Heart right ventricle (tissue), 16 donors: ENCODE measurements around the gene HDAC9. TPM values are rescaled to one million over a fixed set of nuclear protein-coding genes. Genes with fewer than 3 reads are reported as not detected.
A peak's percentile ranks its signal among the peaks of the same experiment; 100 is the strongest.

Experiments used
- ATAC-seq, 8 donors: fragments of 200-7000 bp; cut with Tn5 transposase; one replicate each; pipeline ENCODE4 v1.9.1; 2020; ENCODE audit warnings: mild to moderate bottlenecking in 8 of 8, moderate library complexity in 8 of 8, moderate number of reproducible peaks in 1 of 8
- DNase-seq, 2 donors: peaks; one replicate each; pipeline ENCODE4 v3.0.0-alpha.2; 2020
- H3K27ac ChIP-seq, 10 donors: fragments of 200-600 bp; sonication (generic) in 2 of 10; one replicate each; pipeline versions ENCODE4 v1.5.0 to v1.8.0; 2020 to 2022; ENCODE audit warnings: mild to moderate bottlenecking in 3 of 10
- H3K27me3 ChIP-seq, 7 donors: fragments of 200-600 bp; one replicate each; pipeline ENCODE4 v1.8.0; 2021 to 2022; ENCODE audit warnings: mild to moderate bottlenecking in 2 of 7
- H3K36me3 ChIP-seq, 9 donors: fragments of 200-600 bp; sonication (generic) in 1 of 9; one replicate each; pipeline versions ENCODE4 v1.5.0 to v1.8.0; 2020 to 2022; ENCODE audit warnings: mild to moderate bottlenecking in 2 of 9
- H3K4me1 ChIP-seq, 9 donors: fragments of 200-600 bp; sonication (generic) in 1 of 9; one replicate each; pipeline versions ENCODE4 v1.5.0 to v1.8.0; 2020 to 2022; ENCODE audit warnings: mild to moderate bottlenecking in 4 of 9
- H3K4me3 ChIP-seq, 10 donors: fragments of 200-600 bp; sonication (generic) in 2 of 10; one replicate each; pipeline versions ENCODE4 v1.5.0 to v1.8.0; 2020 to 2022; ENCODE audit warnings: mild to moderate bottlenecking in 7 of 10, moderate library complexity in 2 of 10
- H3K9me3 ChIP-seq, 11 donors: fragments of 200-600 bp in 10 of 11; sonication (generic) in 2 of 11; one replicate each; pipeline versions ENCODE4 v1.5.0 to v1.8.0; 2013 to 2022; ENCODE audit warnings: mild to moderate bottlenecking in 2 of 11, control low read depth in 1 of 11, moderate library complexity in 1 of 11
- CTCF ChIP-seq, 9 donors: fragments of 200-600 bp; sonication (generic) in 2 of 9; IDR thresholded peaks; one replicate each; pipeline versions ENCODE4 v1.5.0 to v1.8.0; 2021 to 2022; ENCODE audit warnings: antibody characterized with exemption in 9 of 9, mild to moderate bottlenecking in 5 of 9, moderate library complexity in 1 of 9
- WGBS, 2 donors: extraction: QIAGEN DNeasy Blood & Tissue Kit; methylation state at CpG; one replicate each; pipeline ENCODE4 v1.1.7; 2013; ENCODE audit warnings: inconsistent platforms in 1 of 2; 5-methylcytosine and 5-hydroxymethylcytosine counted together
- intact Hi-C, 10 donors: fragments of 100-400 bp; cut with DNase I; formaldehyde crosslinking; loops; one replicate each; pipeline versions ENCODE4 v1.11.1 to v1.14.2; 2022
- polyA plus RNA-seq, 2 donors: library from polyadenylated mRNA; stranded (reverse); fragments of 200-250 nt; gene quantifications; one replicate each; pipeline ENCODE4 v1.2.3, GENCODE V29; 2013
- total RNA-seq, 10 donors: library from RNA; stranded (reverse); fragmentation: NEBNext Ultra II Directional in 3 of 10; extraction: Animal tissue kit (Norgen Biotek cat#: 25700) in 3 of 10; gene quantifications; one replicate each; pipeline versions ENCODE4 v1.2.1 to v1.2.4, GENCODE V29; 2021 to 2023
- donor health status: Arrhythmogenic right ventricular cardiomyopathy.
- donor health status: ischemic (EF 13 %, LVEDD 7.1; RV severe dilation, severe dysfunction).
- donor health status: healthy with polysubstance abuse.
- donor health status: DM: no; HTN: yes; CAD: no.
- donor health status: DM: no; HTN: no; CAD: no.
- donor health status: ischemic (EF 25% LVEDD 6.9; RV normal size, moderate dysfunction).
- donor health status: ischemic (EF 25% LVEDD 5.7; RV mildly dilated, moderate dysfunction).
- donor health status: healthy.
- donor health status: DM: yes; HTN: yes; CAD: no.
- donor health status: Ischemic cardiomyopathy.
- donor health status: ischemic (EF 35%, LVEDD 5.7; RV mildly dilated, moderate dysfunction).
- donor health status: nonischemic (EF 11% LVEDD 7.7; RV severe dilation, severe dysfunction).
- donor health status: DM: yes; HTN: yes; CAD: no.
- donor health status: PGD.
- donor health status: ischemic (EF 29% LVEDD 5.4; RV normal size, mild dysfunction).
- donor health status: nonischemic (EF 23%, LVEDD 6.1; RV moderate dilation, normal function).

Gene HDAC9
- total and polyA plus RNA-seq, 12 donors: 1.9 to 66.1 (median 38.6) TPM

GRCh38 chr7:18457832-18458231, 37.7 kb upstream of the HDAC9 start:
- Histone ChIP-seq H3K27ac (no peak overlapping the region), H3K4me3 (no peak overlapping the region), H3K27me3 (no peaks in the 10 kb centered on the region), H3K36me3 (no peaks in the 10 kb centered on the region), H3K9me3 (no peaks in the 10 kb centered on the region), H3K4me1 (peaks cover 0 to 18% (median 10%) of the 10 kb centered on the region in 9 donors)
- intact Hi-C loops: no loop called here
- WGBS, 2 donors: 45 to 57% methylated on average over 6 of the region's 6 CpGs
- DNase-seq (peak in 1 of 2 donors; percentile 22), ATAC-seq (peak in 6 of 8 donors; percentile 49 to 70 (median 58))
- no peak for TF ChIP-seq CTCF (IDR thresholded peaks at IDR 0.05)

- no peak for TF ChIP-seq CTCF (IDR thresholded peaks at IDR 0.05)
These were observed 36.7 kb upstream of the HDAC9 start for GRCh38 chr7:18458830-18459229.

GRCh38 chr7:18459484-18460245, 35.9 kb upstream of the HDAC9 start:
- Histone ChIP-seq H3K4me1 (peaks cover 0 to 18% (median 10%) of the 10 kb centered on the region in 9 donors), H3K9me3 (peaks cover 0 to 4% (median 0%) of the 10 kb centered on the region in 11 donors), H3K27ac (no peak overlapping the region), H3K27me3 (no peaks in the 10 kb centered on the region), H3K36me3 (no peaks in the 10 kb centered on the region), H3K4me3 (no peak overlapping the region)
- intact Hi-C loops: no loop called here
- no peak for TF ChIP-seq CTCF (IDR thresholded peaks at IDR 0.05)
- ATAC-seq: no peak
- WGBS, 2 donors: 74 to 79% methylated on average over 5 of the region's 5 CpGs
- DNase-seq: no peak

More at GRCh38 chr7:18458830-18459229, 36.7 kb upstream of the HDAC9 start:
- Histone ChIP-seq H3K27ac (no peak overlapping the region), H3K4me3 (no peak overlapping the region), H3K36me3 (no peaks in the 10 kb centered on the region), H3K9me3 (no peaks in the 10 kb centered on the region), H3K4me1 (peaks cover 0 to 18% (median 10%) of the 10 kb centered on the region in 9 donors), H3K27me3 (no peaks in the 10 kb centered on the region)
- 55 to 58% methylated on average over 5 of the region's 5 CpGs for WGBS, 2 donors
- no peak for DNase-seq
- intact Hi-C loops: no loop called here
- peak in 3 of 8 donors; percentile 22 to 46 (median 44) for ATAC-seq

- H3K4me1 ChIP-seq: peaks cover 0 to 18% (median 10%) of the 10 kb centered on the region in 9 donors
- DNase-seq (no peak), ATAC-seq (no peak)
- peaks cover 0 to 11% (median 0%) of the 10 kb centered on the region in 11 donors for H3K9me3 ChIP-seq
- no peaks in the 10 kb centered on the region for H3K27me3 ChIP-seq
- no peak for TF ChIP-seq CTCF (IDR thresholded peaks at IDR 0.05)
- H3K4me3 ChIP-seq: no peak overlapping the region
- no peak overlapping the region for H3K27ac ChIP-seq
- intact Hi-C loops: no loop called here
- 85 to 87% methylated on average over 3 of the region's 3 CpGs for WGBS, 2 donors
- H3K36me3 ChIP-seq: no peaks in the 10 kb centered on the region
These were observed 33.6 kb upstream of the HDAC9 start for GRCh38 chr7:18461785-18462467.
